HepG2 (cell line): ENCODE results near the gene TMEM87B. TPM values are rescaled to one million over a fixed set of nuclear protein-coding genes. Genes with fewer than 3 reads are reported as not detected.

Source experiments
- CBFB ChIP-seq: sonication (generic); formaldehyde crosslinking; IDR thresholded peaks from 2 replicates; pipeline ENCODE4 v1.4.0; 2020; ENCODE audit warnings: missing genetic modification reagents
- EEA1 ChIP-seq: sonication (generic); formaldehyde crosslinking; IDR thresholded peaks from 2 replicates; pipeline ENCODE4 v1.5.1; 2020; ENCODE audit warnings: mild to moderate bottlenecking, missing genetic modification reagents, borderline replicate concordance
- ELF3 ChIP-seq: IDR thresholded peaks from 2 replicates; pipeline ENCODE4 v1.6.1; 2016; ENCODE audit warnings: missing genetic modification reagents, missing compliant biosample characterization
- FIP1L1 ChIP-seq: fragments of 200-400 bp; formaldehyde crosslinking; IDR thresholded peaks from 2 replicates; pipeline ENCODE4 v1.6.1; 2018; ENCODE audit warnings: low read depth, mild to moderate bottlenecking, low read length, moderate library complexity, borderline replicate concordance; ENCODE audit not compliant: insufficient read depth
- KLF6 ChIP-seq: IDR thresholded peaks from 2 replicates; pipeline ENCODE4 v1.8.0; 2016; ENCODE audit warnings: missing biosample characterization, missing genetic modification reagents
- KMT2A ChIP-seq: sonication (generic); formaldehyde crosslinking; IDR thresholded peaks from 2 replicates; pipeline ENCODE4 v1.4.0; 2020; ENCODE audit warnings: missing genetic modification reagents
- PAWR ChIP-seq: sonication (generic); formaldehyde crosslinking; IDR thresholded peaks from 2 replicates; pipeline ENCODE4 v1.4.0; 2020; ENCODE audit warnings: missing genetic modification reagents, mild to moderate bottlenecking, borderline replicate concordance
- SP2 ChIP-seq: sonication (generic); formaldehyde crosslinking; IDR thresholded peaks from 2 replicates; pipeline ENCODE4 v1.5.1; 2020; ENCODE audit warnings: mild to moderate bottlenecking, missing genetic modification reagents
- ZC3H4 ChIP-seq: sonication (generic); formaldehyde crosslinking; IDR thresholded peaks from 2 replicates; pipeline ENCODE4 v1.4.0; 2020; ENCODE audit warnings: missing genetic modification reagents, borderline replicate concordance
- ZNF354B ChIP-seq: sonication (generic); formaldehyde crosslinking; IDR thresholded peaks from 2 replicates; pipeline ENCODE4 v1.8.0; 2022; ENCODE audit warnings: mild to moderate bottlenecking, missing genetic modification reagents
- ZNF512B ChIP-seq: sonication (generic); formaldehyde crosslinking; IDR thresholded peaks from 2 replicates; pipeline ENCODE4 v1.5.1; 2020; ENCODE audit warnings: missing genetic modification reagents, mild to moderate bottlenecking, borderline replicate concordance
- ZNF710 ChIP-seq: sonication (generic); formaldehyde crosslinking; IDR thresholded peaks from 2 replicates; pipeline ENCODE4 v1.5.0; 2020; ENCODE audit warnings: mild to moderate bottlenecking, missing genetic modification reagents, borderline replicate concordance
- ZNF772 ChIP-seq: sonication (generic); formaldehyde crosslinking; IDR thresholded peaks from 2 replicates; pipeline ENCODE4 v1.5.0; 2020; ENCODE audit warnings: mild to moderate bottlenecking, missing genetic modification reagents
- ZNF883 ChIP-seq: sonication (generic); formaldehyde crosslinking; IDR thresholded peaks from 2 replicates; pipeline ENCODE4 v1.5.1; 2020; ENCODE audit warnings: mild to moderate bottlenecking, missing genetic modification reagents; ENCODE audit errors: not compliant biosample characterization
- polyA plus RNA-seq, 8 experiments: library from polyadenylated mRNA; depleted of rRNA in 3 of 8; stranded (reverse) in 7 of 8; unstranded in 1 of 8; fragments of >200 nt; fragmentation: Illumina TruSeq in 4 of 8; extraction: Trizol in 4 of 8; gene quantifications; 2 replicates each; pipeline versions ENCODE4 v1.2.1 to v1.2.3, GENCODE V29; 2011 to 2016; ENCODE audit warnings: low read depth in 4 of 8, missing spikeins in 1 of 8, mixed read lengths in 1 of 8; ENCODE audit not compliant: insufficient read depth in 1 of 8
- total RNA-seq, 5 experiments: library from RNA; depleted of rRNA; stranded (reverse); fragments of >200 nt; fragmentation: Illumina TruSeq; extraction: Trizol; gene quantifications; 2 replicates each; pipeline ENCODE4 v1.2.3, GENCODE V29; 2016; ENCODE audit warnings: low read depth in 1 of 5
- TF ChIP-seq, protein P1 (sequence below): sonication (generic); formaldehyde crosslinking; IDR thresholded peaks from 2 replicates; pipeline ENCODE4 v1.4.0; 2020; ENCODE audit warnings: missing genetic modification reagents
- TF ChIP-seq, protein P2 (sequence below): sonication (generic); formaldehyde crosslinking; IDR thresholded peaks from 2 replicates; pipeline ENCODE4 v1.8.0; 2022; ENCODE audit warnings: mild to moderate bottlenecking, missing genetic modification reagents, moderate library complexity

The TMEM87B gene
- total and polyA plus RNA-seq, 2 of the 13 experiments (the other 11 are each of a cell fraction or from before 2014, with no cell fraction given), result 15.1 to 16.2 TPM

DNA sequence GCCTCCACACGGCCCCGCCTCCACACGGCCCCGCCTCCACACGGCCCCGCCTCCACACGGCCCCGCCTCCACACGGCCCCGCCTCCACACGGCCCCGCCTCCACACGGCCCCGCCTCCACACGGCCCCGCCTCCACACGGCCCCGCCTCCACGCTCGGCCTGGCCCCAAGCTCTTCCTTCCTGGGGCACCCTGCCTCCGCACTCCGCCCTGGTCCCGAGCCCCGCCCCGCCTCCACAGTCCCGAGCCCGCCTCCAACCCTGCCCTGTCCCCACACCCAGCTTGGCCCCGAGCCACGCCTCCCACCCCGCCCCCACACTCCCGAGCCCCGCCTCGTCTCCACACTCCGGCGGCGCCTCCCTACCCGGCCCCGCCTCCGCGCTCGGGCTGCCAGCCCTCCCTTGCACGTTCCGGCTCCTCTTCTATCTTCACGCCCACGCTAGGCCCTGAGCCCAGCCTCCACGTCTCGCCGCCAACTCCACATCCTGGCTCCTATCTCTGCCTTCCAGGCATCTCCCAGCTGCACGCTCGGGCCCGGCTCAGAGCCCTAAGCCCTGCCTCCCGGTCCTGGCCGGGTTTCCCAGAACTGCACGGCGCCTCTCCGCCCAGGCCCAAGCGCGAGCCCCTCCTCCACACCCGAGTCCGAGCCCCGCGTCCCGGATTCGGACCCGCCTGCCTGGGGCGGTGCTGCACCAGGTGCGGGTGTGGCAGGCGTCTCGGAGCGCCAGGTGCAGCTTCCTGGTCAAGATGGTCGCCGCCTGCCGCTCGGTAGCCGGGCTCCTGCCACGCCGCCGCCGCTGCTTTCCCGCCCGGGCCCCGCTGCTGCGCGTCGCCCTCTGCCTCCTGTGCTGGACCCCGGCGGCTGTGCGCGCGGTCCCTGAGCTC lies at the start of gene TMEM87B (continued):
- peak; percentile 82; the same call in 1 of the 2 replicates for TF ChIP-seq PAWR (CRISPR knock-in tag)
- peak; percentile 61; the same call in 1 of the 2 replicates for TF ChIP-seq KLF6
- TF ChIP-seq, protein P1, sequence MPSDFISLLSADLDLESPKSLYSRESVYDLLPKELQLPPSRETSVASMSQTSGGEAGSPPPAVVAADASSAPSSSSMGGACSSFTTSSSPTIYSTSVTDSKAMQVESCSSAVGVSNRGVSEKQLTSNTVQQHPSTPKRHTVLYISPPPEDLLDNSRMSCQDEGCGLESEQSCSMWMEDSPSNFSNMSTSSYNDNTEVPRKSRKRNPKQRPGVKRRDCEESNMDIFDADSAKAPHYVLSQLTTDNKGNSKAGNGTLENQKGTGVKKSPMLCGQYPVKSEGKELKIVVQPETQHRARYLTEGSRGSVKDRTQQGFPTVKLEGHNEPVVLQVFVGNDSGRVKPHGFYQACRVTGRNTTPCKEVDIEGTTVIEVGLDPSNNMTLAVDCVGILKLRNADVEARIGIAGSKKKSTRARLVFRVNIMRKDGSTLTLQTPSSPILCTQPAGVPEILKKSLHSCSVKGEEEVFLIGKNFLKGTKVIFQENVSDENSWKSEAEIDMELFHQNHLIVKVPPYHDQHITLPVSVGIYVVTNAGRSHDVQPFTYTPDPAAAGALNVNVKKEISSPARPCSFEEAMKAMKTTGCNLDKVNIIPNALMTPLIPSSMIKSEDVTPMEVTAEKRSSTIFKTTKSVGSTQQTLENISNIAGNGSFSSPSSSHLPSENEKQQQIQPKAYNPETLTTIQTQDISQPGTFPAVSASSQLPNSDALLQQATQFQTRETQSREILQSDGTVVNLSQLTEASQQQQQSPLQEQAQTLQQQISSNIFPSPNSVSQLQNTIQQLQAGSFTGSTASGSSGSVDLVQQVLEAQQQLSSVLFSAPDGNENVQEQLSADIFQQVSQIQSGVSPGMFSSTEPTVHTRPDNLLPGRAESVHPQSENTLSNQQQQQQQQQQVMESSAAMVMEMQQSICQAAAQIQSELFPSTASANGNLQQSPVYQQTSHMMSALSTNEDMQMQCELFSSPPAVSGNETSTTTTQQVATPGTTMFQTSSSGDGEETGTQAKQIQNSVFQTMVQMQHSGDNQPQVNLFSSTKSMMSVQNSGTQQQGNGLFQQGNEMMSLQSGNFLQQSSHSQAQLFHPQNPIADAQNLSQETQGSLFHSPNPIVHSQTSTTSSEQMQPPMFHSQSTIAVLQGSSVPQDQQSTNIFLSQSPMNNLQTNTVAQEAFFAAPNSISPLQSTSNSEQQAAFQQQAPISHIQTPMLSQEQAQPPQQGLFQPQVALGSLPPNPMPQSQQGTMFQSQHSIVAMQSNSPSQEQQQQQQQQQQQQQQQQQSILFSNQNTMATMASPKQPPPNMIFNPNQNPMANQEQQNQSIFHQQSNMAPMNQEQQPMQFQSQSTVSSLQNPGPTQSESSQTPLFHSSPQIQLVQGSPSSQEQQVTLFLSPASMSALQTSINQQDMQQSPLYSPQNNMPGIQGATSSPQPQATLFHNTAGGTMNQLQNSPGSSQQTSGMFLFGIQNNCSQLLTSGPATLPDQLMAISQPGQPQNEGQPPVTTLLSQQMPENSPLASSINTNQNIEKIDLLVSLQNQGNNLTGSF (CRISPR knock-in tag), result peak; percentile 84; the same call in 1 of the 2 replicates
- no peak for TF ChIP-seq ZNF354B (CRISPR knock-in tag)
- no peak for TF ChIP-seq ZNF512B (CRISPR knock-in tag)
- peak; percentile 68 for TF ChIP-seq KMT2A (CRISPR knock-in tag)
- peak; percentile 77; the same call in 1 of the 2 replicates for TF ChIP-seq ELF3 (CRISPR knock-in tag)
- no peak for TF ChIP-seq ZC3H4
- TF ChIP-seq EEA1, result no peak
- peak; percentile 34; the same call in 1 of the 2 replicates for TF ChIP-seq SP2 (CRISPR knock-in tag)
- TF ChIP-seq CBFB, result 0 out of 2 replicates have a peak, but pooled peaks have one; percentile 22
- peak; percentile 40; the same call in 1 of the 2 replicates for TF ChIP-seq ZNF710 (CRISPR knock-in tag)
- TF ChIP-seq FIP1L1, result no peak
- TF ChIP-seq ZNF883 (CRISPR knock-in tag), result peak; percentile 85
- peak; percentile 91; the same call in 1 of the 2 replicates for TF ChIP-seq ZNF772
- TF ChIP-seq, protein P2, sequence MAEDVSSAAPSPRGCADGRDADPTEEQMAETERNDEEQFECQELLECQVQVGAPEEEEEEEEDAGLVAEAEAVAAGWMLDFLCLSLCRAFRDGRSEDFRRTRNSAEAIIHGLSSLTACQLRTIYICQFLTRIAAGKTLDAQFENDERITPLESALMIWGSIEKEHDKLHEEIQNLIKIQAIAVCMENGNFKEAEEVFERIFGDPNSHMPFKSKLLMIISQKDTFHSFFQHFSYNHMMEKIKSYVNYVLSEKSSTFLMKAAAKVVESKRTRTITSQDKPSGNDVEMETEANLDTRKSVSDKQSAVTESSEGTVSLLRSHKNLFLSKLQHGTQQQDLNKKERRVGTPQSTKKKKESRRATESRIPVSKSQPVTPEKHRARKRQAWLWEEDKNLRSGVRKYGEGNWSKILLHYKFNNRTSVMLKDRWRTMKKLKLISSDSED (CRISPR knock-in tag), result no peak
